GM12878 (cell line): ENCODE measurements around the gene KRTAP10-6. TPM values are rescaled to one million over a fixed set of nuclear protein-coding genes. Genes with fewer than 3 reads are reported as not detected.

ENCODE experiments used
- ATAC-seq: fragments of 200-7000 bp; cut with Tn5 transposase; 3 replicates; pipeline ENCODE4 v1.9.1; 2020; ENCODE audit warnings: mild to moderate bottlenecking, moderate library complexity
- BruUV-seq: library from RNA; stranded (reverse); fragments of 400-500 nt; replicated peaks from 2 replicates; lab custom pipeline; 2021; lab: Mats Ljungman, UMichigan
- CTCF ChIA-PET: fragments of 300-600 bp; sonication (Branson Sonifier 250); formaldehyde crosslinking; extraction: SDS; loops from one replicate; lab custom pipeline; 2021; ENCODE audit warnings: inconsistent platforms; lab: Yijun Ruan, JAX
- POLR2A ChIA-PET: fragments of 350-600 bp; formaldehyde crosslinking; extraction: SDS; loops from one replicate; lab custom pipeline; 2021; ENCODE audit warnings: inconsistent platforms; lab: Charles Lee
- RAD21 ChIA-PET: fragments of 300-600 bp; sonication (Branson Sonifier 250); formaldehyde crosslinking; loops from one replicate; lab custom pipeline; 2023; ENCODE audit warnings: antibody characterized with exemption; ENCODE audit not compliant: unreplicated experiment; lab: Charles Lee
- SMC1A ChIA-PET: fragments of 300-600 bp; sonication (Branson Sonifier 250); formaldehyde crosslinking; loops from one replicate; lab custom pipeline; 2023; ENCODE audit not compliant: unreplicated experiment, uncharacterized antibody; lab: Charles Lee
- DNase-seq: peaks from one replicate; pipeline ENCODE4 v3.0.0-alpha.2; 2011; ENCODE audit warnings: low read depth, low spot score
- FAIRE-seq: peaks from 3 replicates; lab custom pipeline; 2011; peaks lifted over from hg19 to GRCh38; lab: Jason Lieb, UNC
- H2AFZ ChIP-seq: 2 replicates; pipeline ENCODE4 v1.6.0; 2011; ENCODE audit warnings: low read depth, low read length, control low read depth; ENCODE audit not compliant: control insufficient read depth
- H3K27ac ChIP-seq: 2 replicates; pipeline ENCODE4 v1.5.1; 2011; ENCODE audit warnings: control low read depth; ENCODE audit not compliant: control insufficient read depth, insufficient read depth
- H3K27me3 ChIP-seq, 2 experiments: replicated peaks in 1 of 2; 2 replicates each; pipeline versions ENCODE4 v1.6.0 to v1.6.1; 2011; ENCODE audit warnings: low read length in 1 of 2; ENCODE audit not compliant: control insufficient read depth in 2 of 2, insufficient read depth in 2 of 2
- H3K36me3 ChIP-seq, 2 experiments: 2 replicates each; pipeline ENCODE4 v1.5.1; 2011; ENCODE audit warnings: low read length in 1 of 2; ENCODE audit not compliant: control insufficient read depth in 2 of 2, insufficient read depth in 2 of 2
- H3K4me1 ChIP-seq: 2 replicates; pipeline ENCODE4 v1.6.1; 2011; ENCODE audit warnings: mild to moderate bottlenecking, low read length, moderate library complexity, mixed read lengths; ENCODE audit not compliant: control insufficient read depth, insufficient read depth
- H3K4me2 ChIP-seq: 2 replicates; pipeline ENCODE4 v1.6.0; 2011; ENCODE audit warnings: control low read depth; ENCODE audit not compliant: control insufficient read depth, insufficient read depth
- H3K4me3 ChIP-seq: fragments of 200-600 bp; sonication (generic); 2 replicates; pipeline ENCODE4 v1.5.1; 2016
- H3K79me2 ChIP-seq: 2 replicates; pipeline ENCODE4 v1.6.0; 2011; ENCODE audit warnings: low read length; ENCODE audit not compliant: control insufficient read depth, insufficient read depth
- H3K9ac ChIP-seq: 2 replicates; pipeline ENCODE4 v1.8.0; 2011; ENCODE audit warnings: low read length, control low read depth, mixed read lengths; ENCODE audit not compliant: control insufficient read depth, insufficient read depth
- H3K9me3 ChIP-seq: replicated peaks from 3 replicates; pipeline ENCODE4 v1.5.1; 2011; ENCODE audit warnings: mild to moderate bottlenecking, low read length; ENCODE audit not compliant: control insufficient read depth, insufficient read depth
- H4K20me1 ChIP-seq: 2 replicates; pipeline ENCODE4 v1.6.0; 2011; ENCODE audit not compliant: control insufficient read depth, insufficient read depth
- FOXK2 ChIP-seq: fragments of 450-650 bp; IDR thresholded peaks from 2 replicates; pipeline ENCODE4 v1.6.1; 2017; ENCODE audit warnings: mild to moderate bottlenecking, moderate library complexity
- HDGF ChIP-seq: fragments of 450-650 bp; IDR thresholded peaks from 2 replicates; pipeline ENCODE4 v1.6.1; 2016; ENCODE audit warnings: antibody characterized with exemption
- IKZF1 ChIP-seq: fragments of 450-650 bp; conservative IDR thresholded peaks from 2 replicates; pipeline ENCODE4 v1.6.1; 2017; ENCODE audit warnings: antibody characterized with exemption, mild to moderate bottlenecking
- KLF5 ChIP-seq: fragments of 450-650 bp; IDR thresholded peaks from 2 replicates; pipeline ENCODE4 v1.6.1; 2014; ENCODE audit warnings: mild to moderate bottlenecking; ENCODE audit not compliant: partially characterized antibody
- MTA3 ChIP-seq: IDR thresholded peaks from 2 replicates; pipeline ENCODE4 v1.6.1; 2012; ENCODE audit warnings: low read length, inconsistent platforms, borderline replicate concordance
- MYC ChIP-seq: IDR thresholded peaks from 2 replicates; pipeline ENCODE4 v1.6.1; 2011; ENCODE audit warnings: mild to moderate bottlenecking, low read length, moderate library complexity, inconsistent platforms; ENCODE audit not compliant: insufficient read depth, insufficient replicate concordance, insufficient read length, severe bottlenecking
- NFYB ChIP-seq: IDR thresholded peaks from 2 replicates; pipeline ENCODE4 v1.6.1; 2011; ENCODE audit warnings: low read depth, mild to moderate bottlenecking, low read length, improper control_type of control experiment, moderate library complexity; ENCODE audit not compliant: insufficient read depth
- PML ChIP-seq: IDR thresholded peaks from 2 replicates; pipeline ENCODE4 v1.6.1; 2012; ENCODE audit warnings: low read length, inconsistent platforms
- POLR2A ChIP-seq: IDR thresholded peaks from 2 replicates; pipeline ENCODE4 v1.6.1; 2011; ENCODE audit warnings: low read depth, mild to moderate bottlenecking, low read length
- RCOR1 ChIP-seq: conservative IDR thresholded peaks from 2 replicates; pipeline ENCODE4 v1.6.1; 2012; ENCODE audit warnings: low read depth, low read length, improper control_type of control experiment
- SIX5 ChIP-seq: IDR thresholded peaks from 2 replicates; pipeline ENCODE4 v1.6.1; 2011; ENCODE audit warnings: mild to moderate bottlenecking, low read depth, low read length, moderate library complexity; ENCODE audit not compliant: severe bottlenecking
- SP1 ChIP-seq: IDR thresholded peaks from one replicate; pipeline ENCODE4 v1.6.1; 2011; ENCODE audit warnings: low read depth, low read length
- ZNF622 ChIP-seq: fragments of 450-650 bp; IDR thresholded peaks from 2 replicates; pipeline ENCODE4 v1.6.1; 2017; ENCODE audit warnings: mild to moderate bottlenecking, inconsistent platforms
- WGBS: methylation state at CpG from one replicate; pipeline ENCODE4 v1.1.6; 2016; ENCODE audit warnings: low lambda C conversion rate; ENCODE audit not compliant: insufficient replicate concordance, insufficient coverage; ENCODE audit errors: missing lambda C conversion rate; 5-methylcytosine and 5-hydroxymethylcytosine counted together
- in situ Hi-C: fragments of 300-500 bp; cut with MboI; formaldehyde crosslinking; loops from 9 replicates; pipeline ENCODE4 v1.14.3; 2018; ENCODE audit warnings: mixed read lengths
- intact Hi-C: fragments of 100-400 bp; cut with micrococcal nuclease; formaldehyde crosslinking; loops from one replicate; pipeline ENCODE4 v1.14.2; 2022; ENCODE audit not compliant: unreplicated experiment
- polyA plus RNA-seq, 11 experiments: library from polyadenylated mRNA; depleted of rRNA in 4 of 11; unstranded in 6 of 11; stranded (reverse) in 5 of 11; fragments of >200 nt; fragmentation: Nextera tagmentation in 4 of 11; fragmentation: Illumina TruSeq in 1 of 11; extraction: Ambion mirVana in 4 of 11; extraction: Trizol in 1 of 11; gene quantifications; 1 replicate in 1 of 11; 2 replicates in 10 of 11; pipeline versions ENCODE4 v1.2.1 to v1.2.3, GENCODE V29; 2011 to 2016; ENCODE audit warnings: inconsistent platforms in 2 of 11, missing spikeins in 2 of 11, low read depth in 1 of 11
- total RNA-seq, 4 experiments: library from RNA; depleted of rRNA in 3 of 4; stranded (reverse); fragments of >200 nt in 3 of 4; fragmentation: Illumina TruSeq in 1 of 4; extraction: Trizol in 1 of 4; gene quantifications; 2 replicates each; pipeline versions ENCODE4 v1.2.1 to v1.2.3, GENCODE V29; 2013 to 2021
- TF ChIP-seq, protein P1 (sequence below): fragments of 450-650 bp; IDR thresholded peaks from 2 replicates; pipeline ENCODE4 v1.6.1; 2017; ENCODE audit warnings: mild to moderate bottlenecking
- TF ChIP-seq, protein P2 (sequence below): fragments of 450-650 bp; IDR thresholded peaks from 2 replicates; pipeline ENCODE4 v1.6.1; 2016; ENCODE audit warnings: mild to moderate bottlenecking
- TF ChIP-seq, protein P3 (sequence below): fragments of 450-650 bp; IDR thresholded peaks from 2 replicates; pipeline ENCODE4 v1.6.1; 2017; ENCODE audit warnings: antibody characterized with exemption, mild to moderate bottlenecking, moderate library complexity
- TF ChIP-seq, protein P4 (sequence below): fragments of 450-650 bp; IDR thresholded peaks from 2 replicates; pipeline ENCODE4 v1.6.1; 2016; ENCODE audit warnings: mild to moderate bottlenecking

Gene KRTAP10-6
- total and polyA plus RNA-seq, 10 of the 15 experiments (the other 5 are each of a cell fraction or from before 2014, with no cell fraction given) = not detected

DNA sequence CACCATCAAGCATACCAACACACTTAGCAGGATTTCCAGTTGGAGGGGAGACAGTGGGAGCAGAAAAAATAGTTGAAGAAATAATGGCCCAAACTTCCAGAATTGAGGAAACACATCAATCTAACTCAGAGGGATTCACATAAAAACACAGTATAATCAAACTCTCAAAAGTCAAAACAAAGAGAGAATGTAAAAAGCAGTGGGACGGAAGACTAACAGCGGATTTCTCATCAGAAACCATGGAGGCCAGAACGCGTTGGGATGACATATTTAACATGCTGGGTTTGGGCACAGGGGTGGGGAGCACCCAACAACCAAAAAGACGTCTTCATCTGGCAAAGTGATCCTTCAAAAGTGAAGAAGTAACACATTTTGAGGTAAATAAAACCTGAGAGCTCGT, 27.6 kb upstream of the KRTAP10-6 start:
- DNase-seq = no peak
- Histone ChIP-seq H3K4me3 (no peak overlapping the region), H3K79me2 (no peaks in the 10 kb centered on the region), H3K9ac (no peak overlapping the region), H4K20me1 (no peaks in the 10 kb centered on the region), H3K27ac (no peak overlapping the region), H3K9me3 (peaks cover 1% of the 10 kb centered on the region; the same call in 1 of the 3 replicates), H3K4me1 (no peaks in the 10 kb centered on the region), H2AFZ (no peak overlapping the region), H3K36me3 (no peaks in the 10 kb centered on the region), H3K27me3 (no peaks in the 10 kb centered on the region), H3K4me2 (no peak overlapping the region)
- intact Hi-C loops (no loop called here), in situ Hi-C loops (no loop called here)
- ATAC-seq = no peak
- BruUV-seq = no TSS peak
- TF ChIP-seq IKZF1 (no peak), ZNF622 (no peak), POLR2A (no peak), PML (no peak), HDGF (no peak), MYC (no peak), FOXK2 (no peak), SIX5 (no peak), RCOR1 (no peak), SP1 (no peak), MTA3 (no peak), NFYB (no peak), KLF5 (no peak)
- TF ChIP-seq, protein P1, sequence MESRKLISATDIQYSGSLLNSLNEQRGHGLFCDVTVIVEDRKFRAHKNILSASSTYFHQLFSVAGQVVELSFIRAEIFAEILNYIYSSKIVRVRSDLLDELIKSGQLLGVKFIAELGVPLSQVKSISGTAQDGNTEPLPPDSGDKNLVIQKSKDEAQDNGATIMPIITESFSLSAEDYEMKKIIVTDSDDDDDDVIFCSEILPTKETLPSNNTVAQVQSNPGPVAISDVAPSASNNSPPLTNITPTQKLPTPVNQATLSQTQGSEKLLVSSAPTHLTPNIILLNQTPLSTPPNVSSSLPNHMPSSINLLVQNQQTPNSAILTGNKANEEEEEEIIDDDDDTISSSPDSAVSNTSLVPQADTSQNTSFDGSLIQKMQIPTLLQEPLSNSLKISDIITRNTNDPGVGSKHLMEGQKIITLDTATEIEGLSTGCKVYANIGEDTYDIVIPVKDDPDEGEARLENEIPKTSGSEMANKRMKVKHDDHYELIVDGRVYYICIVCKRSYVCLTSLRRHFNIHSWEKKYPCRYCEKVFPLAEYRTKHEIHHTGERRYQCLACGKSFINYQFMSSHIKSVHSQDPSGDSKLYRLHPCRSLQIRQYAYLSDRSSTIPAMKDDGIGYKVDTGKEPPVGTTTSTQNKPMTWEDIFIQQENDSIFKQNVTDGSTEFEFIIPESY = no peak
- TF ChIP-seq, protein P2, sequence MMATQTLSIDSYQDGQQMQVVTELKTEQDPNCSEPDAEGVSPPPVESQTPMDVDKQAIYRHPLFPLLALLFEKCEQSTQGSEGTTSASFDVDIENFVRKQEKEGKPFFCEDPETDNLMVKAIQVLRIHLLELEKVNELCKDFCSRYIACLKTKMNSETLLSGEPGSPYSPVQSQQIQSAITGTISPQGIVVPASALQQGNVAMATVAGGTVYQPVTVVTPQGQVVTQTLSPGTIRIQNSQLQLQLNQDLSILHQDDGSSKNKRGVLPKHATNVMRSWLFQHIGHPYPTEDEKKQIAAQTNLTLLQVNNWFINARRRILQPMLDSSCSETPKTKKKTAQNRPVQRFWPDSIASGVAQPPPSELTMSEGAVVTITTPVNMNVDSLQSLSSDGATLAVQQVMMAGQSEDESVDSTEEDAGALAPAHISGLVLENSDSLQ = no peak
- TF ChIP-seq, protein P3, sequence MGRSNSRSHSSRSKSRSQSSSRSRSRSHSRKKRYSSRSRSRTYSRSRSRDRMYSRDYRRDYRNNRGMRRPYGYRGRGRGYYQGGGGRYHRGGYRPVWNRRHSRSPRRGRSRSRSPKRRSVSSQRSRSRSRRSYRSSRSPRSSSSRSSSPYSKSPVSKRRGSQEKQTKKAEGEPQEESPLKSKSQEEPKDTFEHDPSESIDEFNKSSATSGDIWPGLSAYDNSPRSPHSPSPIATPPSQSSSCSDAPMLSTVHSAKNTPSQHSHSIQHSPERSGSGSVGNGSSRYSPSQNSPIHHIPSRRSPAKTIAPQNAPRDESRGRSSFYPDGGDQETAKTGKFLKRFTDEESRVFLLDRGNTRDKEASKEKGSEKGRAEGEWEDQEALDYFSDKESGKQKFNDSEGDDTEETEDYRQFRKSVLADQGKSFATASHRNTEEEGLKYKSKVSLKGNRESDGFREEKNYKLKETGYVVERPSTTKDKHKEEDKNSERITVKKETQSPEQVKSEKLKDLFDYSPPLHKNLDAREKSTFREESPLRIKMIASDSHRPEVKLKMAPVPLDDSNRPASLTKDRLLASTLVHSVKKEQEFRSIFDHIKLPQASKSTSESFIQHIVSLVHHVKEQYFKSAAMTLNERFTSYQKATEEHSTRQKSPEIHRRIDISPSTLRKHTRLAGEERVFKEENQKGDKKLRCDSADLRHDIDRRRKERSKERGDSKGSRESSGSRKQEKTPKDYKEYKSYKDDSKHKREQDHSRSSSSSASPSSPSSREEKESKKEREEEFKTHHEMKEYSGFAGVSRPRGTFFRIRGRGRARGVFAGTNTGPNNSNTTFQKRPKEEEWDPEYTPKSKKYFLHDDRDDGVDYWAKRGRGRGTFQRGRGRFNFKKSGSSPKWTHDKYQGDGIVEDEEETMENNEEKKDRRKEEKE = no peak
- TF ChIP-seq, protein P4, sequence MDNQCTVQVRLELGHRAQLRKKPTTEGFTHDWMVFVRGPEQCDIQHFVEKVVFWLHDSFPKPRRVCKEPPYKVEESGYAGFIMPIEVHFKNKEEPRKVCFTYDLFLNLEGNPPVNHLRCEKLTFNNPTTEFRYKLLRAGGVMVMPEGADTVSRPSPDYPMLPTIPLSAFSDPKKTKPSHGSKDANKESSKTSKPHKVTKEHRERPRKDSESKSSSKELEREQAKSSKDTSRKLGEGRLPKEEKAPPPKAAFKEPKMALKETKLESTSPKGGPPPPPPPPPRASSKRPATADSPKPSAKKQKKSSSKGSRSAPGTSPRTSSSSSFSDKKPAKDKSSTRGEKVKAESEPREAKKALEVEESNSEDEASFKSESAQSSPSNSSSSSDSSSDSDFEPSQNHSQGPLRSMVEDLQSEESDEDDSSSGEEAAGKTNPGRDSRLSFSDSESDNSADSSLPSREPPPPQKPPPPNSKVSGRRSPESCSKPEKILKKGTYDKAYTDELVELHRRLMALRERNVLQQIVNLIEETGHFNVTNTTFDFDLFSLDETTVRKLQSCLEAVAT = no peak
- 48% methylated on average over 6 of the region's 6 CpGs for WGBS
- CTCF ChIA-PET = no interaction called here
- POLR2A ChIA-PET = no interaction called here
- no peak for FAIRE-seq
- SMC1A ChIA-PET = no interaction called here
- RAD21 ChIA-PET = interaction anchor here (1.3 kb wide), 1 partner anchor 123 kb away, joined by 3 read pairs; no protein-coding TSS in a partner anchor
